Erythroblast (primary cell): ENCODE results near the gene PLCB4.

Source experiments
- GATA1 ChIP-seq: IDR thresholded peaks from 2 replicates; pipeline ENCODE4 v1.6.1; 2011; ENCODE audit warnings: low read depth, mild to moderate bottlenecking, control low read depth, low read length, moderate library complexity
- POLR2A ChIP-seq: IDR thresholded peaks from 2 replicates; pipeline ENCODE4 v1.6.1; 2011; ENCODE audit warnings: mild to moderate bottlenecking, low read length

- no peak for TF ChIP-seq POLR2A
- TF ChIP-seq GATA1: no peak
These were observed 166.6 kb downstream of the PLCB4 start for GRCh38 chr20:9235518-9235917.
